Activated effector memory CD4-positive, alpha-beta T cell treated with anti-CD3 and anti-CD28 coated beads, Interleukin-2, amount 50 U/mL, for 16 hours (primary cell): ENCODE data around the gene CLEC16A.

Experiments
- DNase-seq: peaks from one replicate; pipeline ENCODE4 v3.0.0-alpha.2; 2020

CLEC16A gene

DNA sequence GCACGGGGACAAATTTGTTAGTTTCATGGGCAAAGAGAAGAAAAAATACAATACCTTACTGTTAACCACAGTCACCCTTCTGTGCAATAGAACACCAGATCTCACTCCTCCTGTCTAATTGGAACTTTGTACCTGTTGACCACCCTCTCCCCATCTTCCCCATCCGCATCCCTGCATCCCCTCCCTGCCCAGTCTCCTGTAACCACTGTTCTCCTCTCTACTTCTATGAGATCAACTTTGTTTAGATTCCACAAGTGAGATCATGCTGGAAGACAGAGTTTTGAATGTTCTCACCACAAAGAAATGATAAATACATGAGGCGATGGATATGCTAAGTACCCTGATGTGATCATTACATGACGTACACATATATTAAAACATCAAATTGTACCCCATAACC, 47.7 kb downstream of the CLEC16A start:
- no peak for DNase-seq

DNA sequence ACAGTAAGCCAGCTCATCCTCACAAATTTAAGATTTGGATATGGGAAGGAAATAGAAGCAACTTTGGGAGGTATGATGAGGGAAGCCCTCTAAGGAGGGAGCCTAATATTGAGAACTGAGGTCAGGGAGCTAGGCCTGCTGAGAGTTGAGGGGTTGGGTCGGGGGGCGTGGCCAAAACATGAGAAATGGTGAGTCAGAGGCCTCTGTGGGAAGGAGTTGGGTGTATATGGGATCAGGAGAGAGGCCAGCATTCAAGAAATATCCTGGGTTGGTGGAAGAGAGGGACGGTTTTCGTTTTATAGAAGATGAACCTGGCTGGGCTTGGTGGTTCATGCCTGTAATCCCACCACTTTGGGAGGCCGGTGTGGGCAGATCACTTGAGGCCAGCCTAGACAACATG, 48.4 kb downstream of the CLEC16A start:
- DNase-seq: no peak

DNA sequence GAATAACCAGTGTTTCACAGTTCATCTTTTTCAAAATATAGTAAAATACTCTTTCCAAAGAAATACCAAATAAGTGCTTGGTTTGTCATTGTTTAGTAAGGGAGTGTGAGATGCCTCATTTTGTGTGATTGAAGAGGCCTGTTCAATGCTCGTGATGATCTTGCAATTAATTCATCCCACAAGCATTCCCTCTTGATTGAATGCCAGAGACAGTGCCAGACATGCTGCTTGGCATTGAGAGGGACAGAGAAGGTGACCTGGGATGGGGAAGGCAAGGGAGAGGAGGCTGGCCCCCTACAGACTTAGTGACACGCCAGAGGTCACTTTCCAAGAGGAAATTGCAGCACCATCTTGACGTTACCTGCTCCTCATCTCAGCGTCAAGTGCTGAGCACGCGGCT, 49.3 kb downstream of the CLEC16A start:
- no peak for DNase-seq

DNA sequence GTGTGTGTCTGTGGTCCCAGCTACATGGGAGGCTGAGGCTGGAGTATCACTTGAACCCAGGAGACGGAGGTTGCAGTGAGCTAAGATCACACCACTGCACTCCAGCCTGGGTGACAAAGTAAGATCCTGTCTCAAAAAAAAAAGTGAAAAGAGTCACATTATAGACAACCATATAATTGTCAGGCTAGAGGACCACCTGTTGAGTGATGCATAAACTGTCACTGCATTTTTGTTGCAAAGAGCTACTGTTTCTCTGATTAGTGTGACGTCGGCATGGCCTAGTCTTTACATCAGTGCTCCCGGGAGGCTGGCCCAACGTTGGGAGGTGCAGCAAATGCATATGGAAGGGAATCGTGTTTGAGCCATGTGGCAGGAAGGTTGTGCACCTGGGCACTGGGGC, 50.2 kb downstream of the CLEC16A start:
- no peak for DNase-seq

DNA sequence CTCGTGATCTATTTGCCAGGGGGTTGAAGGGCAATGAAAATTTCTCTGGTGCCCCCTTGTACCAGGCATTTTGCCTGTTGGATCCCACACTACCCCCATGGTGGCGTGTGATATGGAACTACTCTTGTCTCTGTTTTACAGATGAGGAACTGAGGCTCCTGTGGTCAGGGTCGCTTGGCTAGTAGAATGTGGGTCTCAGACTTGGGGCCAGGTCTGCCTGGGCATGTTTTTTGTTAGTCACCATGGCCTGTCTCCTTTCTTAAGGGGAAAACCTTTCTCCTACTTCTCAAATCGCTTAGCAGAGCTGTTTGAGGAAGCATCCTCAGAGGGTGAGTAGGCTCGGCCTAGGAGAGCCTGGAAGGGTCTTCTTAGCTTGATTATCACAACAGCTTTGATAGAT, 51.2 kb downstream of the CLEC16A start:
- DNase-seq: no peak

DNA sequence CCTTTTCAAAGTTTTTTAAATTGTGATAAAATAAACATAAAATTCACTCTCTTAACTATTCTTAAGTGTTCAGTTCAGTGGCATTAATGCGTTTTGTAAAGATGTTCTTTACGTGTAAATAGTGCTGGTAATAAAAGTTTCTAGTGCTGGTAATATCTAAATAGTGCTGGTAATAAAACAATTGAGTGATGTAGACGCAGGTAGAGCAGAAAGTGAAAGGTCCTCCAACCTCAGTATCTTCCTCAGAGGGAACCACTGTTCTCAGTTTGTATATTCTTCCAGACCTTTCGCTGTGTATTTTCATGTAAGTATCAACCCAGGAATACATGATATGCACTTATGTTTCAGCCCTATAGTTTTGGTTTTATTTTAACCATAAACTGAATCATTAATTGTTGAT, 53.1 kb downstream of the CLEC16A start:
- no peak for DNase-seq

DNA sequence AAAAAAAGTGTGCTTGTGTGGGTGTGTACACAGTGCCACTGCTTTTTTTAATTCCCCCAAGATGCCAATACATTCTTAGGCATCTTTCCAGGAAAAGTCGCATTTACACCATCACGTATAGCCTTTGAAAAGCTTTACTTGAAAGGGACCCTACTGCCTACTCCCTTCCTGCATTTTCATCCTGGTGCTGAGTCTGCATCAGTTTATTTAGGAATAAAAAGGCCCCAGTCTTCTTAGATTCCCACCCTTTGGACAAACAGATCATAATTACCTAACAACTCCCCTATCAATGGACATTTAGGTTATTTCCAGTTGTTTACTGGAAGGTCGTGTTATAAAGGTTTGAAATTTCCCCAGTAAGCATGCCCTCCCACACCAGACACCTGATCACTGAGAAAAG, 54.9 kb downstream of the CLEC16A start:
- DNase-seq: no peak

DNA sequence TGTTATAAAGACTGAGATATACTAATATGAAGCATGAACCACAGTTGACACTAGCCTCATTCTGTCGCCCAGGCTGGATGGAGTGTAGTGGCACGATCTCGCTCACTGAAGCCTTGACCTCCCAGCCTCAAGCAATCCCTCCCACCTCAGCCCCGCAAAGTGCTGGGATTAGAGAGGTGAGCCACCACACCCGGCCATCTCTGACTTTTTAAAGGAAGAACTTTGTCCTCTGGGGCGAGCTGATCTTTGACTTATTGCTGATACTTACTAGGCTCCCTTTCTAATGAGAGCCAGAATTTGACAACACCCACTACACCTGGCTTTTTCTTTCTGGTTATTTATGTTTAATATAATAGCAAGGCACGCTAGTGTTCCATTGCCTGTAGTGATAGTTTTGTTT, 57.2 kb downstream of the CLEC16A start:
- DNase-seq: no peak

DNA sequence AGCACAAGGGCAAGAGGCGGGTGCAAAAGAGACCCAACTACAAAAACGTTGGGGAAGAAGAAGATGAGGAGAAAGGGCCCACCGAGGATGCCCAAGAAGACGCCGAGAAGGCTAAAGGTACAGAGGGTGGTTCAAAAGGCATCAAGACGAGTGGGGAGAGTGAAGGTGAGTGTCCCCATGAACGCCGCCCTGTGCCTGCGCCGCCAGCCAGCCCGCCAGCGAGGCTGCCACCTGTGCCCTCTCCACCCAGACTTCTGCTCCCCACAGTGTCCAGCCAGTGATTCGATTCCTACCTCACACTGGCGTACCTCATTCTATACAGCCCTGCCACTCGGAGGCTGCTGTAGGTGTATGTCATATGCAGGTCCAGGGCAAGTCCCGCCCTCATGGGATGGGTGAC, 58.8 kb downstream of the CLEC16A start:
- no peak for DNase-seq

DNA sequence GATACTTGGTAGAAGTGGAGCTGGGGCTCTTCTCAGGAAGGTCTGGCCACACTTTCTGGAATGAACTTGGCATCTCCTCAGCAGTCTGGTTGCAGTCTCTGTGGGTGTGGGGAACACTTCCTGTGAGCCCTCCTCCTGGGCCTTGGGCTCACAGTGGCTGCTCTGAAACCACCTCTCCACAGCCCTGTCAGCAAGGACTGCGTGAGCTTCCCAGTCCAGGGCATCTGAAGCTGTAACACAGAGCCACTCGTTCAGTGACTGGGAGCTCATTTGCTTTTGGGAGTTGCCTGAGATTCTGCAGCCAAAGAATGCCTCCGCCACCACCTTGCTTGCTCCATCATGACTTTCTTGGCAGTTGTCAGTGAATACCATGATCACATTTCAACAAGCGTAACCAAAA, 60.0 kb downstream of the CLEC16A start:
- no peak for DNase-seq

DNA sequence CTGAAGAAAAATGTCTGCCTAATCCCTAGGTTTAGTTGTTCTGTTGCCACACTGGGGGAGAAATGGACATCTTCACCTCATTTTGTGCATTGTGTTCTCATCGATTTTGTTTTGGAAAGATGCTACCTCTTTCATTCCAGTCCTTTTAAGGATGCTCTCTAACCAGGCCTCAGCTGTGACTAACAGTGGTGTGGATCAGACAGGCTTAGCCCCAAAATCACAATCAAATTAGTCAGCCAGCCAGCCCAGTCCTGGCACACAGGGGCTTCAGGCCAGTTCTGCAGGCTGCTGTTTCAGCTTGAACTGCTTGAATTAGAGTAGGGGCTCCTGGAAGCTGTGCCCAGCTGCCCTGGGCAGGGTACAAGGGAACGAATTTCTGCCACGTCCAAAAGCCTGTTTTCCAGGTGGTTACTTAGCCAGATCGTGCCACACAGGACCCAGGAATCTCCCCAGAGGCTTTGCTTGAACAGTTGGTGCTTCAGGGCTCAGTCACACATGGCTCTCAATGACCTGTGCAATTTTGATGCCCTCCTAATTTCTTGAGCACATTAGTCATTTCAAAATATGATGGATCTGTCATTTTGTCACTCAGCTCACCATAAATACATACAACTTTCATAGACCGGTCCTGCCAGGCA, 60.7 kb downstream of the CLEC16A start:
- DNase-seq: no peak

DNA sequence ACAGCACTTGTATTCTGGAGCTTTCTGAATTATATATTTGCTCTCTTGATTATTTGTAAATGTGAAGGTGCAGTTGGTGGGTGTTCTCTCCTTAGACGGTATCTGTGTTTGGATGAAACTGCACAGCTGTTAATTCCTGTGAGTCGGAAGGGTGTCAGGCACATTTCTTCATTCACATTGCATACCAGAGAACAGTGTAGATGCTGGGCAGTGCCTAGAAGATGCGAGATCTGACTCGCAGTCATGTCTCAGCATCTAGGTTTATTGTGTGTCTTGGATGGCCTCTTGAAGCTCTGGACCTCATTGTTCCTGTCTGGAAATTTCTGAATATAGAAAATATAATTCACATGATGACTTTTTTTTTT, 61.2 kb downstream of the CLEC16A start:
- no peak for DNase-seq

DNA sequence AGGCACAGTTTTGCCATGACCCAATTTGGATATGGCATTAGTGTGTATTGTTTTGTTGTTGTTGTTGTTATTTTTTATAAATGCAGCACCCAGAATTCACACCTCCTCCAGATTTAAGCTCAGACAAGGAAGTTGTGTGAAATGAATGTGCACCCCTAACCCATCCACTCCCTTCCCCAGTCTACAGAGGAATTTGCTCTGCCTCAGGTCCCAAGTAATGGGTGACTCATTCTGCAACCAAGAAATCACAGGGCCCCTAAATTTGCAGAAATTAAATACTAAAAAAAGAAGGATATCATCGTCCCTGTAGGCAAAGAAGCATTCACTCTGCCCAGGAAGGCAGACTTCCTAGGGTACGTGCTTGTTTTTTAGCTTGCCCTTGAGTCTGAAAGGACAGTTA, 62.3 kb downstream of the CLEC16A start:
- no peak for DNase-seq

DNA sequence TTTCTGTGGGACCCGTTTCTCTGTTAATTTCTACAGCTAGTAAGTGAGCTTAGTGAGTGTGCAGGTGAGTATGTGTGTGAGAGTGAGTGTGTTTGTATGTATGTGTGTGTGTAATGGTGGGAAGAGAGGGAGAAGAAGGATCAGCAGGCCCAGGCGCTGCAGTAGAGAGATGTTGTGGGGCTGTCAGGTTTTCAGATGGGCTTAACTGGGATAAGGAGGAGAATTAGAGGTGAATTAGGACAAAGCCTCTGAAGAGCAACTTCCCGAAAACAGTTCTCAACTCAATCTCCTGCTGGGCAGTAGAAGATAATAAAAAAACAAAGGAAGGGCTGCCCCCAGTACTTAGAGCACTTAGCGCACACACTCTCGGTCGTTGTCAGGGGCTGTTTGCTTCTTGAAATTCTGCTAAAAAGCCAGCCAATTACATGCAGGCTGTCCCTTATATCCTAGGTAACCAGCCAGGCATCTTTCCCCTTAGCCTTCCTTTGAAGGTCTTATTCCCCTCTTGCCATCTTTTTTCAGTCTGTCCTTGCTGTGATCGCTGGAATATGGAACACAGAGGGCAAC, 63.4 kb downstream of the CLEC16A start:
- no peak for DNase-seq

DNA sequence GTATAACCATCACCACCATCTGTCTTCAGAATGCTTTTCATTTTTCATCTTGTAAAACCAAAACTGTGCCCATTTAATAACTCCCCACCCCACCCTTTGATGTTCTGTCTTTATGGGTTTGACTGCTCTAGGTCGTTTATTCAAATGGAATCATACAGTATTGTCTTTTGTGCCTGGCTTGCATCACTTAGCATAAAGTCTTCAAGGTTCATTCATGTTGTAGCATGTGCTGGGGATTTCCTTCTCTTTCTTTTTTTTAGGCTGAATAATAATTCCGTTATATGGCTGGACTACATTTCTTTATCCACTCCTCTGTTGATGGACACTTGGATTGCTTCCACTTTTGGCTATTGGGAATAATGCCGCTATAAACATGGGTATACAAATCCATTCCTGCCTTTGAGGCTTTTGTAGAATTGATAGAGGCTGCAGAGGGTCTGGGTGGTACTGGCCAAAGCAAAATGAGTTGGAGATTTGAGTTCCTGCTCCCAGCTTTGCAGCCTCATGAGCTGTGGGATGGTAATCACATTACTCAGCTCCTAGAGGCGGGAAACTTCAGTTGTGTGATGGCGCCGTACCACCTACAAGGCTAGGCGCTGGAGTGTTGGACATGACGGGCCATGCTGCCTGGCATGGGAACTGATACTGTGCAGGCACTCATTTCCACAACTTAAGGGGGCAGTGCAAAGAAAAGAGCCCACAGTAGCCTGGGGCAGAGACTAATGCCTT, 64.8 kb downstream of the CLEC16A start:
- no peak for DNase-seq

DNA sequence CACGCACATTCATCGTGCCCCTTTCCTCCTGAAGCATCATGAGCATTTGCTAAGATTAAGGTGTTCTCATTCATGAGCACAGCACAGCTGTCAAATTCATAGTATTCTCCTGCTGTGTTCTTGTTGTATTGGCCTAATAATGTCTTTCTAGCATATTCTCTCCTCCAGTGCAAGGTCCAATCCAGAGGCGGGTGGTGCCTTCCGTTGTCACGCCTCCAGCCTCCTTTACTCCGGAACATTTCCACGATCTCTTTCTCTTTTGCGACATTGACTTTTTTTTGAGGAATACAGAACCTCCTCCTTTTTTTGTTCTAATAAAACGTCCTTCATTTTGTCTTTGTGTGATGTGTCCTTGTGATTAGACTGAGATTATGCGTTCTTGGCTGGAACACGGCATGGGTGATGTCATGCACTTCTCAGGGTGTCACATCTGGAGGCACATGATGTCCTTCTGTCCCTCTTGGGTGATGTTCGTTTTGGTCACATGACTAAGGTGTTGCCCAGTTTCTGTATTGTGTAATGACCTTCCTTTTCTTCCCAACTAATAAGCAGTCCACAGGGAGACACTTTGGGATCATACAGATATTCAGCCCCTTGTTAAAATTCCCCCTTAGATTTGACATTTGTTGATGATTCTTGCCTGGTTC, 66.3 kb downstream of the CLEC16A start:
- no peak for DNase-seq

DNA sequence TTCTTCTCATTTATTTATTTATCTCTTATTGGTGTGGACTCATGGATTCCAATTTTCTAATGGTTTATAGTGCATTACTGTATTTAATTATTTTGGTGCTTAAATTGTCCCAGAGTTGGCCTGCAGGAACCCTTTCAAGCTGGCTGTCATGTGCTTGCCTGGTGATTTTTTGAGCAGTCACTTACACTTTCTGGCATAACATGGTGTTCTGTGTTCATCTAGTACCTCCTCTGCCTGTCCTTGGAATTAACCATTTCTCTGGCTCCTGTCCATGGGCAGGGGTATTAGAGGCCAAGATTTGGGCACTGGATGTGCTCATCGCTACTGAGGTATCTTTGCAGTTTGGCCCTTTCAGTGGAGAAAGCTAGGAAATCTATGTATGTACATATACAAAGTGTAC, 67.0 kb downstream of the CLEC16A start:
- DNase-seq: no peak

DNA sequence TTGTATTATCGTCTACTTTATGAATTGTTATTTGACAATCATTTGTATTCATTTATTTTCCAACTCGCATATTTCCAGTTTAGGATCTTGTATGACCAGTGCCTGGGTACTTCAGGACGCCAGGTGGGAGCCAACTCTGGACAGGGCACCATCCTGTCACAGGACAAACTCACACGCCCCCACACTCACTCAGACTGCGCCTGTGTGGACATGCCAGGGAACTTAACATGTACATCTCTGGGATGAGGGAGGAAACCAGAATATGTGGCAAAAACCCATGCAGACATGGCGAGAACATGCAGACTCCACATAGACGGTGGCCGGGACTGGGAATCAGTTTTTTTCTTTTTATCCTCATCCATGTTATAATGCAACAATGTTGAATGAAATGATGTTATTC, 68.5 kb downstream of the CLEC16A start:
- no peak for DNase-seq

DNA sequence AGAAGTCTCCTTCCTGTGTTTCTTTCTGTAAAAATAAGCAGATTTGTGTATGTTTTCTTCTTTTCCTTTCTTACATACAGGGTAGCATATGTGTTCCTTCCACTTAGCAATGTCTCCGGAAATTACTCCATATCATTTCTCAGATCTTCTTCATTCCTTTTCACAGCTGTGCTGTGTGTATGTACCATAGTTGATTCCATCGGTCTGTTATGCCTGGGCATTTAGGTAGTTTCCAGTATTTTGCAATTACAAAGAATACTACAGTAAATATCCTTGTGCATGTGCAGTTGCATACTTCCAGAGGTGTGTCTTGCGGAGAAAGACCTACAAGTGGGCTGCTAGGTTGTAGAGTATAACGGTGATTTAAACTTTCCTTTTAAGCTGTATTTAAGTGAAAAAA, 69.8 kb downstream of the CLEC16A start:
- DNase-seq: no peak

DNA sequence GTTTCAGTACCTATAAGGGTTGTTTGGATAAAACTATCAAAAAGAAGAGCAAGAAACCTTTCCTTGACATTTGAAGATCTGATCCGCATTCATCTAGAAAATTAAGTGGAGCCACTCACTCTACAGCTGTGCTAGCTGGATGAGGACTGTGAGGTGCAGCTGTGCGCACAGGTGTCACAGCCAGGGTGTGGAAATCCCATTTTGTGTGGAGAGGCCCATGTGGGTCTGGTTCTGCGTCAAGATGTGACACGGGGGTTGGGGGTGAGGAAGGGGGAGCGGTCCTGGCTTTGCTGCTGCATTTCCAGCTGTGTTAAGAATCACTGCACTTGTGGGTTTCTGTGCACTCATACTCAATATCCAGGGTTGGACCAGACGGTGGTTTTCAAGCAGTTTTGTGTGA, 70.7 kb downstream of the CLEC16A start:
- DNase-seq: no peak

DNA sequence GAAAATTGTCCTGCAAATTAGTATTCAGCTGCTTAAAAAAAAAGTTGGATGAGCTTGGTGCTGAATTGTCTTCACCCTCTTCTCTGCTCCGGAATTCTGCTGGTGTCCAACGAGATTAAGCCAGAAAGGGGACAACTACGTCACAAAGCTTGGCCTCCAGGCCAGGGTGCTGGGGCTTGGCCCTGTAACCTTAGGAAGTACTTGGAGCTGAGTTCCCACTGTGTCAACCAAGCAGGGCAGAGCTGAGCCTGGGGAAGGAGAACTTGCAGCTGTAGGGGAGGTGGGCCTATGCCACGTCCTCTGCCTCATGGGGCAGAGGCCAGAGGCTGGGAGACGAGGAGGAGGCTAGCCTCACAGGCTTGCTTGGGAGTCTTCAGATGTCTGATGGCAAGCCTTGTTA, 71.2 kb downstream of the CLEC16A start:
- DNase-seq: no peak

DNA sequence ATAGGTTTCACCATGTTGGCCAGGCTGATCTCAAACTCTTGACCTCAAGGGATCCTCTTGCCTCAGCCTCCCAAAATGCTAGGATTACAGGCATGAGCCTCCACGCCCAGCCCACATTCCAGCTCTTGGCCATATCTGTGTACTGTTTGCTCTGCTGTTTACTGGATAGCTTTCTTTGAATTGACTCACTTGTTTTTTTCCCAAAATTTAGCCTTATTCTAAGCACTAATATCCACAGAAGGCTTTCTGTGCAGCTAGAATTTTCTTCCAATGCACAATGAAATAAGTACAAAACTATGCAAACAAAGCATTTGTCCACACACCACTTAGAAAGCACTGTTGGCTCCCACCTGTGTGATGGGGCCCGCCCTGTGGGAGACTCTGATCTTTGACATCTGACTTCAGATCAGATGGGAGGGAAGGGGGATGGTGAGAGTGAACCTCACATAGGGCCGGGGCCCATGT, 72.2 kb downstream of the CLEC16A start:
- DNase-seq: no peak

DNA sequence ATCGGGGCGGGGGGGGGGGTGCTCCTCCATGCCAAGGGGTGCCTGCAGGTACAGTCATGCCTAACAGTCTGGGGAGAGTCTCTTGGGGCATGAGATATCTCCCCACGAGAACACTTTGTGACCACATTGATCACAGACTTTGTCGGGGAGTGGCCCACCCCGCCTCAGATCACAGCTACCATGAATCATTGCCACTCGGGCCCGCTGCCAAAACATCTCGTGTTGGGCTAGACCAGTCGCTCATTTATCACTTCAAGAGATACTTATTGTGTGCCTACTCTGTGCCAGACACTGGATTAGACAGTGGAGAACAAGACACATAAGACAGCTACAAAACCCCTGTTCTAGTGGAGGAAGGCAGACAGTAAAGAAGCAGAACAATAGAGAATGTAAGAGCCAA, 72.6 kb downstream of the CLEC16A start:
- no peak for DNase-seq

DNA sequence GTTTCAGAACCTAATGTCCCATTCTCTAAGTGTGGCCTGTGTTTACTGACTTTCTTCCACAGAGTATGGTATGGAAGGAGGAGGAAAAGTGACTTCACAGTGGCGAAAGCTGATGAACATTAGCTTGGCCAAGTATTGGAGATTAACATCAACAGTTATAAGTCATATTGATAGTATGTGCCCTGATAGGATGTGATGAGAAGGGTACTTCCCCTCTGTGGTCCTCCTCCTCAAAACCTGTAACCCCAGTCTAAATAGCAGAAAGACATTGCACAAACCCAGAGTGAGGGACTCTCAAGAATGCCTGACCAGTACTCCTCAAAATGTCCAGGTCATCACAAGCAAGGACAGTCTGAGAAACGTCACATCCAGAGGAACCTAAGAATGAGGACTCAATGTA, 73.1 kb downstream of the CLEC16A start:
- no peak for DNase-seq
